T-helper 2 cell treated with Interferon-gamma antibody and Interleukin-4, amounts not matched to agents 100 ng/mL and 5 ng/mL, for 36 hours (primary cell): ENCODE results near the gene PHKA2. TPM values are rescaled to one million over a fixed set of nuclear protein-coding genes. Genes with fewer than 3 reads are reported as not detected.

Experiments used
- intact Hi-C: fragments of 100-400 bp; cut with micrococcal nuclease; formaldehyde crosslinking; loops from one replicate; pipeline ENCODE4 v1.15.1; 2023
- total RNA-seq: library from RNA; stranded (reverse); gene quantifications from 2 replicates; pipeline ENCODE4 v1.2.3, GENCODE V29; 2022

The PHKA2 gene
- total RNA-seq, 1 donor from 2014 or later = 19.9 TPM

GRCh38 chrX:18890724-18891547 is 93.0 kb downstream of the PHKA2 start:
- intact Hi-C loops = no loop called here

- intact Hi-C loops = no loop called here
These were observed 93.9 kb downstream of the PHKA2 start for GRCh38 chrX:18890049-18890381.

GRCh38 chrX:18889346-18890048 is 94.4 kb downstream of the PHKA2 start:
- intact Hi-C loops = loop anchor here (5.0 kb wide), 2 partner anchors 93 to 453 kb away; partner anchors contain the start of genes PDHA1 and PHKA2

- intact Hi-C loops = loop anchor here (5.0 kb wide), 2 partner anchors 94 to 454 kb away; partner anchors contain the start of genes PDHA1 and PHKA2
These were observed 95.6 kb downstream of the PHKA2 start for GRCh38 chrX:18888281-18888680.

GRCh38 chrX:18887825-18888212 is 96.1 kb downstream of the PHKA2 start:
- intact Hi-C loops = loop anchor here (5.0 kb wide), 2 partner anchors 94 to 454 kb away; partner anchors contain the start of genes PDHA1 and PHKA2

- intact Hi-C loops = loop anchor here (5.0 kb wide), 2 partner anchors 95 to 455 kb away; partner anchors contain the start of genes PDHA1 and PHKA2
These were observed 96.6 kb downstream of the PHKA2 start for GRCh38 chrX:18887177-18887824.

- intact Hi-C loops = loop anchor here (5.0 kb wide), 2 partner anchors 96 to 456 kb away; partner anchors contain the start of genes PDHA1 and PHKA2
These were observed 97.4 kb downstream of the PHKA2 start for GRCh38 chrX:18886344-18887161.

GRCh38 chrX:18886005-18886343 is 97.9 kb downstream of the PHKA2 start:
- intact Hi-C loops = loop anchor here (5.0 kb wide), 2 partner anchors 96 to 456 kb away; partner anchors contain the start of genes PDHA1 and PHKA2

GRCh38 chrX:18885328-18886004 is 98.4 kb downstream of the PHKA2 start:
- intact Hi-C loops = loop anchor here (5.0 kb wide), 2 partner anchors 97 to 457 kb away; partner anchors contain the start of genes PDHA1 and PHKA2

- intact Hi-C loops = loop anchor here (5.0 kb wide), 2 partner anchors 97 to 457 kb away; partner anchors contain the start of genes PDHA1 and PHKA2
These were observed 99.0 kb downstream of the PHKA2 start for GRCh38 chrX:18884916-18885315.

GRCh38 chrX:18883961-18884765 is 99.8 kb downstream of the PHKA2 start:
- intact Hi-C loops = no loop called here

GRCh38 chrX:18883234-18883960 is 100.5 kb downstream of the PHKA2 start:
- intact Hi-C loops = no loop called here

- intact Hi-C loops = no loop called here
These were observed 104.8 kb downstream of the PHKA2 start for GRCh38 chrX:18879144-18879543.

- intact Hi-C loops = no loop called here
These were observed 106.4 kb downstream of the PHKA2 start for GRCh38 chrX:18877469-18877868.

GRCh38 chrX:18875256-18875878 is 108.5 kb downstream of the PHKA2 start:
- intact Hi-C loops = no loop called here

GRCh38 chrX:18874560-18875255 is 109.2 kb downstream of the PHKA2 start:
- intact Hi-C loops = no loop called here

GRCh38 chrX:18873836-18874235 is 110.1 kb downstream of the PHKA2 start:
- intact Hi-C loops = no loop called here
